Adrenal gland (tissue), 12 donors: ENCODE results near the gene PRKG1. TPM values are rescaled to one million over a fixed set of nuclear protein-coding genes. Genes with fewer than 3 reads are reported as not detected.
"Not testable (repeated sequence)": the region's sequence is repeated elsewhere in the genome, so short reads cannot be mapped to it uniquely, and the experiment has no call there.

Source experiments
- DNase-seq, 7 donors: peaks; one replicate each; pipeline ENCODE4 v3.0.0-alpha.2; 2019 to 2020
- H3K27ac ChIP-seq, 5 donors: fragments of 200-600 bp; sonication (generic) in 4 of 5; 1 replicate in 3 of 5; 2 replicates in 2 of 5; pipeline versions ENCODE4 v1.5.1 to v1.8.0; 2016 to 2020; ENCODE audit warnings: mild to moderate bottlenecking in 1 of 5
- H3K27me3 ChIP-seq: fragments of 200-600 bp; 2 replicates; pipeline ENCODE4 v1.8.0; 2021
- H3K36me3 ChIP-seq, 2 donors: fragments of 200-600 bp; replicated peaks in 1 of 2; 1 replicate in 1 of 2; 2 replicates in 1 of 2; pipeline versions ENCODE4 v1.5.1 to v1.8.0; 2018 to 2022
- H3K4me1 ChIP-seq, 2 donors: fragments of 200-600 bp; replicated peaks in 1 of 2; 1 replicate in 1 of 2; 2 replicates in 1 of 2; pipeline versions ENCODE4 v1.5.1 to v1.8.0; 2018 to 2021
- H3K4me3 ChIP-seq, 4 donors: fragments of 200-600 bp; sonication (generic) in 3 of 4; one replicate each; pipeline ENCODE4 v1.5.1; 2016 to 2018
- H3K9me3 ChIP-seq, 3 donors: fragments of 200-600 bp; sonication (generic) in 1 of 3; replicated peaks in 1 of 3; 1 replicate in 2 of 3; 2 replicates in 1 of 3; pipeline versions ENCODE4 v1.5.1 to v1.8.0; 2016 to 2021
- POLR2A ChIP-seq, 2 donors: fragments of 450-650 bp; IDR thresholded peaks; one replicate each; pipeline ENCODE4 v1.6.1; 2017; ENCODE audit warnings: antibody characterized with exemption in 2 of 2, mild to moderate bottlenecking in 2 of 2, moderate library complexity in 1 of 2
- WGBS, 4 donors: extraction: QIAGEN DNeasy Blood & Tissue Kit in 2 of 4; methylation state at CpG; one replicate each; pipeline versions ENCODE4 v1.1.5 to v1.1.7; 2013 to 2017; 5-methylcytosine and 5-hydroxymethylcytosine counted together
- intact Hi-C, 2 donors: fragments of 100-400 bp; cut with DNase I; formaldehyde crosslinking; loops; one replicate each; pipeline versions ENCODE4 v1.14.1 to v1.15.0; 2022 to 2023
- polyA plus RNA-seq, 3 donors: library from polyadenylated mRNA; stranded (reverse); fragments of 200-250 nt in 2 of 3; fragments of 350-450 nt in 1 of 3; fragmentation: Illumina TruSeq in 1 of 3; extraction: RNeasy Lipid Tissue Mini Kit (QIAGEN cat#74804) in 1 of 3; gene quantifications; one replicate each; pipeline ENCODE4 v1.2.3, GENCODE V29; 2013 to 2014
- total RNA-seq, 9 donors: library from RNA; depleted of rRNA in 4 of 9; stranded (reverse); fragments of >200 nt in 4 of 9; fragments of 120-200 nt in 1 of 9; fragmentation: NEBNext Ultra II Directional in 1 of 9; extraction: Animal tissue kit (Norgen Biotek cat#: 25700) in 1 of 9; gene quantifications; one replicate each; pipeline versions ENCODE4 v1.1.0 to v1.2.4, GENCODE V29; 2013 to 2023
- TF ChIP-seq, protein P1 (sequence below), 6 experiments: fragments of 450-650 bp in 4 of 6; fragments of 200-600 bp in 2 of 6; sonication (generic) in 1 of 6; IDR thresholded peaks; 1 replicate in 5 of 6; 2 replicates in 1 of 6; pipeline versions ENCODE4 v1.5.1 to v1.8.0; 2016 to 2021; ENCODE audit warnings: antibody characterized with exemption in 6 of 6, mild to moderate bottlenecking in 2 of 6, moderate library complexity in 1 of 6
- donor health status: healthy with polysubstance abuse.
- donor health status: Bipolar disorder and iron deficiency.
- donor health status: DM: yes; HTN: yes; CAD: no.
- donor health status: DM: no; HTN: no; CAD: no.
- donor health status: DM: no; HTN: no; CAD: no.
- donor health status: DM: yes; HTN: yes; CAD: no.

Gene PRKG1
- total and polyA plus RNA-seq, 12 donors: 6.9 to 104 (median 29.7) TPM

DNA sequence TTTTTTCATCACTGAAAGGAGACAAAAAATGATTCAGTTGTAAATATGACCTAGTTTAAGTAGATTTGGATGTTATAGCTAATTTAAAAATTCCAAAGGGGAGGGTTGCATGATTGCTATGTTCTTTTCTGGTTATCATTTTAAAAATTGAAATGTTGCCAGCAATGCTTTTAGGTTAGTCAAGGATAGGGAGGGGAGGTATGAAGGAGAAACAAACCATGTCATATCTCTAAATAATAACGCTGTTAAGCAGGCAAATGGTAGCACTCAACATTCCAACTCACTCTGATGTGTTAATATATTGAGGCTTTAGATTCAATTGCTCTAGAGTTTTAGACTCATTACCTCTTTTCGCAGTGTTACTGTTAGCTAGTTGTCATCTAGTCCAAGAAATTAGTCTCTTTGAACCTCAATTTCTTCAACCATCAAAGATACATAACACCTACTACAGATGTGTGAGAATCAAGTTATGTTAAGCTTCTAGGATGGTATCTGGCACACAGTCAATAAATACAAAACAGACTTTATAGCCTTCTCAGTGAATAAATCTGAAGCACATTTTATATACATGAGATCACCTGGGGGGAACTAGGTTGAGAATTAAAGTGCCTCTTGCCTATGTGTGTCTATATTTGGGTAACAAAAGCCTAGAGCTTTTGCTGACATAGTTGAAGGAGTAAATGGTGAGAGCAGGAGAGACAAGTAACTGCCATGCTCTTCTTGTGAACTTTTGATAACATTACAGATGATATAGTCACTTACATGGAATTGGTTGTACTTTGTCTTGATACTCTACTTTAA, 500.2 kb downstream of the PRKG1 start:
- WGBS, 4 donors: 74 to 86% (median 80%) methylated on average over 2 of the region's 2 CpGs
- no peak overlapping the region for H3K27ac ChIP-seq

DNA sequence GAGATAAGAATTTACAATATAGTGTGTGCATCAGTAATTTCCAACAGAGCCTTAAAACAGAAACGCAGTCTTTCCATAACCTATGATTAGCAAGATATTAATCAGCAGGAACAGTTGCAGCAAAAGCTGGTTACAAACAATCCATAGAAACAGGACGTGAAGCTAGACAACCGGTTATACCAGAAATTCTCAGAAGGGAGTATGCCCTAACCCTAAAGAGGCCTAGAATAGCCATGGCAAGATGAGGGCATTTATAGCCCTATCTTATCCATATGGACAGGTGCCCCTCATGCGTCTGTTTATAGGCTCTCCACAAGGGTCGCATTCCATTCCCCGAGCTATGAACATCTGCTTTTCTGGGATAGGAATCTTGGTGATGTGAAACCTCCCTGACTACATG, 506.9 kb downstream of the PRKG1 start:
- H3K4me1 ChIP-seq, H3K27ac ChIP-seq, H3K4me3 ChIP-seq, DNase-seq, intact Hi-C loops, H3K27me3 ChIP-seq, H3K9me3 ChIP-seq, H3K36me3 ChIP-seq: not testable (repeated sequence)
- WGBS, 4 donors: 84 to 91% (median 85%) methylated on average over 6 of the region's 6 CpGs

More for the DNA sequence above, 500.2 kb downstream of the PRKG1 start:
- Histone ChIP-seq H3K36me3 (no peaks in the 10 kb centered on the region), H3K27me3 (no peaks in the 10 kb centered on the region), H3K4me1 (no peaks in the 10 kb centered on the region), H3K4me3 (no peak overlapping the region), H3K9me3 (peaks cover 0 to 4% (median 0%) of the 10 kb centered on the region in 3 donors)
- intact Hi-C loops: no loop called here
- TF ChIP-seq POLR2A (IDR thresholded peaks at IDR 0.05): no peak
- TF ChIP-seq, protein P1, sequence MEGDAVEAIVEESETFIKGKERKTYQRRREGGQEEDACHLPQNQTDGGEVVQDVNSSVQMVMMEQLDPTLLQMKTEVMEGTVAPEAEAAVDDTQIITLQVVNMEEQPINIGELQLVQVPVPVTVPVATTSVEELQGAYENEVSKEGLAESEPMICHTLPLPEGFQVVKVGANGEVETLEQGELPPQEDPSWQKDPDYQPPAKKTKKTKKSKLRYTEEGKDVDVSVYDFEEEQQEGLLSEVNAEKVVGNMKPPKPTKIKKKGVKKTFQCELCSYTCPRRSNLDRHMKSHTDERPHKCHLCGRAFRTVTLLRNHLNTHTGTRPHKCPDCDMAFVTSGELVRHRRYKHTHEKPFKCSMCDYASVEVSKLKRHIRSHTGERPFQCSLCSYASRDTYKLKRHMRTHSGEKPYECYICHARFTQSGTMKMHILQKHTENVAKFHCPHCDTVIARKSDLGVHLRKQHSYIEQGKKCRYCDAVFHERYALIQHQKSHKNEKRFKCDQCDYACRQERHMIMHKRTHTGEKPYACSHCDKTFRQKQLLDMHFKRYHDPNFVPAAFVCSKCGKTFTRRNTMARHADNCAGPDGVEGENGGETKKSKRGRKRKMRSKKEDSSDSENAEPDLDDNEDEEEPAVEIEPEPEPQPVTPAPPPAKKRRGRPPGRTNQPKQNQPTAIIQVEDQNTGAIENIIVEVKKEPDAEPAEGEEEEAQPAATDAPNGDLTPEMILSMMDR (IDR thresholded peaks at IDR 0.05): no peak
- DNase-seq: no peak

DNA sequence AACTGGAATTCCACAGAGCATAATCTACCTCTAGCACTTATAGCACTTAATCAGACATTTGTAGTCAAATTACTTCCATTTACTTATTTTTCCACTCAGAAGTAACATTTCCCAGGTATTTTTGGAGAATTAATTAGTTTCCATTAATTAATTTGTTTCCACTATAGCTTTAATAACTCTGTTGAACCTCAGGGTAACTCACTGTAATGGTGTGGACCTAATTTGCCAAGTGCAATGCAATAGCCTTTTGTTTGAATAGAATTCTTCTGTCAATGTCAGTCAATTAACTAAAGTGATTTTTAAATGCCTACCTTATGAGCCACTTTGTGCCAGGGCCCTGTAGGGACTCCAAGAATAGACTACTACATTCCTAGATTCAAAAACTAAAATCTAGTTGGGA, 509.7 kb downstream of the PRKG1 start:
- H3K27ac ChIP-seq: no peak overlapping the region
- no peaks in the 10 kb centered on the region for H3K4me1 ChIP-seq
- TF ChIP-seq, protein P1 (IDR thresholded peaks at IDR 0.05): no peak
- no peak for TF ChIP-seq POLR2A (IDR thresholded peaks at IDR 0.05)
- intact Hi-C loops: no loop called here
- no peak overlapping the region for H3K4me3 ChIP-seq
- DNase-seq: no peak
- H3K27me3 ChIP-seq: no peaks in the 10 kb centered on the region
- H3K36me3 ChIP-seq: no peaks in the 10 kb centered on the region
- peaks cover 0 to 4% (median 0%) of the 10 kb centered on the region in 3 donors for H3K9me3 ChIP-seq

DNA sequence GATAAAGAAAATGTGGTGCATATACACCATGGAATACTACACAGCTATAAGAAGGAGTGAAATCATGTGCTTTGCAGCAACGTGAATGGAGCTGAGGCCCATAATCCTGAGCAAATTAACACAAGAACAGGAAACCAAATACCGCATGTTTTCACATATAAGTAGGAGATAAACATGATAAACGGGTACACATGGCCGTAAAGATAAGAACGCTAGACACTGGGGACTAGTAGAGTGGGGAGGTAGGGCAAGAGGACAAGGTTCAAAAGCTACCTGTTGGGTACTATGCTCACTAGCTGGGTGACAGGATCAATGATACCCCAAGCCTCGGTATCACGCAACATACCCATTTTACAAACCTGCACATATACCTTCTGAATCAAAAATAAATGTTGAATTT, 511.5 kb downstream of the PRKG1 start:
- intact Hi-C loops: no loop called here
- H3K4me1 ChIP-seq: no peaks in the 10 kb centered on the region
- no peaks in the 10 kb centered on the region for H3K36me3 ChIP-seq
- 89 to 92% (median 91%) methylated on average over 7 of the region's 7 CpGs for WGBS, 4 donors
- H3K9me3 ChIP-seq: no peaks in the 10 kb centered on the region
- H3K4me3 ChIP-seq: no peak overlapping the region
- no peak for DNase-seq
- H3K27ac ChIP-seq: no peak overlapping the region
- TF ChIP-seq, protein P1 (IDR thresholded peaks at IDR 0.05): no peak
- TF ChIP-seq POLR2A (IDR thresholded peaks at IDR 0.05): no peak
- H3K27me3 ChIP-seq: no peaks in the 10 kb centered on the region

DNA sequence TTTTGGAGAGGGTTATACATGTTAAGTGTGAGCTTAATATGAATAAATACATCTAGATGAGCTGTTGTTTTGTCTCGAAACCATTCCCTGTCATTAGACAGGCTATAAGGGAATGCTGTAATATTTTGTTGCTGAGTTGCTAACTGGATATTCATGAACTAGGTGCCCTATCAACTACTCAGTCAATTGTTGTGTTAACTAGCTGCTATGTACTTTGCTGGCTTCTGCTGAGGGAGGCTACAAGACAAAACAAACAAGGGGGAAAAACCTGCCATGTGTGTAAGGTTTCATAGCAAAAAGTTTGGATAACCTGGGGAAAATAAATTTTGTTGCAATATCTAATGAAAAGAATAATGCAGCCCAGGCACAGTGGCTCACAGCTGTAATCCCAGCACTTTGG, 514.7 kb downstream of the PRKG1 start:
- intact Hi-C loops: no loop called here
- WGBS, 4 donors: 77 to 94% (median 85%) methylated on average over 1 of the region's 1 CpG
- Histone ChIP-seq H3K4me1 (no peaks in the 10 kb centered on the region), H3K4me3 (no peak overlapping the region), H3K27me3 (no peaks in the 10 kb centered on the region), H3K36me3 (no peaks in the 10 kb centered on the region), H3K27ac (no peak overlapping the region), H3K9me3 (no peaks in the 10 kb centered on the region)
- DNase-seq: no peak
- TF ChIP-seq, protein P1 (IDR thresholded peaks at IDR 0.05): no peak
- no peak for TF ChIP-seq POLR2A (IDR thresholded peaks at IDR 0.05)
